Mesenchymal stem cell (in vitro differentiated cells and primary cell): ENCODE results near the gene TBX10.
A peak's percentile ranks its signal among the peaks of the same experiment; 100 is the strongest.
"Not testable (repeated sequence)": the region's sequence is repeated elsewhere in the genome, so short reads cannot be mapped to it uniquely, and the experiment has no call there.

Experiments used
- DNase-seq: peaks from one replicate; pipeline ENCODE4 v3.0.0-alpha.2; 2013
- H2AFZ ChIP-seq: one replicate; pipeline ENCODE4 v1.6.1; 2013; ENCODE audit warnings: low read depth, mild to moderate bottlenecking, control low read depth, inconsistent platforms, low read length, moderate library complexity
- H2AK5ac ChIP-seq: 2 replicates; pipeline ENCODE4 v1.6.1; 2013; ENCODE audit warnings: low read length, moderate library complexity, mild to moderate bottlenecking, inconsistent platforms; ENCODE audit not compliant: severe bottlenecking
- H2BK120ac ChIP-seq: one replicate; pipeline ENCODE4 v1.6.1; 2013; ENCODE audit warnings: low read depth, mild to moderate bottlenecking, inconsistent platforms, low read length, moderate library complexity
- H2BK12ac ChIP-seq, 2 experiments: one replicate each; pipeline ENCODE4 v1.6.1; 2013; ENCODE audit warnings: inconsistent platforms in 2 of 2, low read length in 2 of 2, mild to moderate bottlenecking in 2 of 2, moderate library complexity in 2 of 2, control low read depth in 1 of 2
- H2BK15ac ChIP-seq: one replicate; pipeline ENCODE4 v1.6.1; 2013; ENCODE audit warnings: mild to moderate bottlenecking, low read depth, inconsistent platforms; ENCODE audit not compliant: poor library complexity, severe bottlenecking
- H2BK5ac ChIP-seq: 2 replicates; pipeline ENCODE4 v1.6.1; 2013; ENCODE audit warnings: low read depth, mild to moderate bottlenecking, low read length, control low read depth, inconsistent platforms; ENCODE audit not compliant: poor library complexity, severe bottlenecking
- H3K14ac ChIP-seq, 2 experiments: one replicate each; pipeline ENCODE4 v1.6.1; 2013; ENCODE audit warnings: inconsistent platforms in 2 of 2, low read length in 2 of 2, control low read depth in 1 of 2, mild to moderate bottlenecking in 1 of 2, moderate library complexity in 1 of 2
- H3K18ac ChIP-seq, 2 experiments: one replicate each; pipeline ENCODE4 v1.6.1; 2013; ENCODE audit warnings: inconsistent platforms in 2 of 2, low read length in 2 of 2, control low read depth in 1 of 2, low read depth in 1 of 2, mild to moderate bottlenecking in 1 of 2
- H3K23ac ChIP-seq, 2 experiments: one replicate each; pipeline ENCODE4 v1.6.1; 2013; ENCODE audit warnings: inconsistent platforms in 2 of 2, low read length in 2 of 2, mild to moderate bottlenecking in 2 of 2, moderate library complexity in 2 of 2, control low read depth in 1 of 2
- H3K27ac ChIP-seq: 2 replicates; pipeline ENCODE4 v1.5.1; 2013; ENCODE audit warnings: mild to moderate bottlenecking, moderate library complexity, low read length, control low read depth, inconsistent platforms; ENCODE audit not compliant: poor library complexity, severe bottlenecking
- H3K27me3 ChIP-seq, 2 experiments: 2 replicates each; pipeline versions ENCODE4 v1.6.1 to v1.7.0; 2013; ENCODE audit warnings: low read length in 2 of 2, mild to moderate bottlenecking in 2 of 2, moderate library complexity in 2 of 2, control low read depth in 1 of 2, inconsistent platforms in 1 of 2; ENCODE audit not compliant: control insufficient read depth in 1 of 2, insufficient read depth in 1 of 2
- H3K36me3 ChIP-seq, 2 experiments: 2 replicates each; pipeline versions ENCODE4 v1.6.1 to v1.7.0; 2013; ENCODE audit warnings: low read length in 2 of 2, control low read depth in 1 of 2, inconsistent platforms in 1 of 2, low read depth in 1 of 2, mild to moderate bottlenecking in 1 of 2; ENCODE audit not compliant: insufficient read depth in 2 of 2, control insufficient read depth in 1 of 2
- H3K4ac ChIP-seq, 2 experiments: one replicate each; pipeline ENCODE4 v1.6.1; 2013; ENCODE audit warnings: inconsistent platforms in 2 of 2, low read length in 2 of 2, mild to moderate bottlenecking in 2 of 2, moderate library complexity in 2 of 2, control low read depth in 1 of 2, low read depth in 1 of 2
- H3K4me1 ChIP-seq: 2 replicates; pipeline ENCODE4 v1.6.1; 2013; ENCODE audit warnings: low read depth, low read length, control low read depth; ENCODE audit not compliant: control insufficient read depth, insufficient read depth
- H3K4me2 ChIP-seq: 2 replicates; pipeline ENCODE4 v1.6.1; 2013; ENCODE audit warnings: low read length, mild to moderate bottlenecking, inconsistent platforms; ENCODE audit not compliant: poor library complexity, severe bottlenecking
- H3K4me3 ChIP-seq, 2 experiments: 2 replicates each; pipeline versions ENCODE4 v1.5.1 to v1.7.0; 2013; ENCODE audit warnings: low read length in 2 of 2, mild to moderate bottlenecking in 2 of 2, control low read depth in 1 of 2, low read depth in 1 of 2; ENCODE audit not compliant: insufficient read depth in 1 of 2
- H3K79me1 ChIP-seq: replicated peaks from 2 replicates; pipeline ENCODE4 v1.6.1; 2013; ENCODE audit warnings: mild to moderate bottlenecking, control low read depth, low read length, inconsistent platforms; ENCODE audit not compliant: poor library complexity, severe bottlenecking
- H3K9ac ChIP-seq: 2 replicates; pipeline ENCODE4 v1.7.0; 2013; ENCODE audit warnings: mild to moderate bottlenecking, low read length, moderate library complexity
- H3K9me3 ChIP-seq: 2 replicates; pipeline ENCODE4 v1.7.0; 2013; ENCODE audit warnings: mild to moderate bottlenecking, low read length; ENCODE audit not compliant: control insufficient read depth
- H4K8ac ChIP-seq: one replicate; pipeline ENCODE4 v1.6.1; 2013; ENCODE audit warnings: inconsistent platforms, mild to moderate bottlenecking, low read length, moderate library complexity
- H4K91ac ChIP-seq: one replicate; pipeline ENCODE4 v1.6.1; 2013; ENCODE audit warnings: mild to moderate bottlenecking, low read length, inconsistent platforms
- WGBS: methylation state at CpG from one replicate; pipeline ENCODE4 v1.1.7; 2013; ENCODE audit warnings: mixed read lengths; 5-methylcytosine and 5-hydroxymethylcytosine counted together

TBX10 gene

DNA sequence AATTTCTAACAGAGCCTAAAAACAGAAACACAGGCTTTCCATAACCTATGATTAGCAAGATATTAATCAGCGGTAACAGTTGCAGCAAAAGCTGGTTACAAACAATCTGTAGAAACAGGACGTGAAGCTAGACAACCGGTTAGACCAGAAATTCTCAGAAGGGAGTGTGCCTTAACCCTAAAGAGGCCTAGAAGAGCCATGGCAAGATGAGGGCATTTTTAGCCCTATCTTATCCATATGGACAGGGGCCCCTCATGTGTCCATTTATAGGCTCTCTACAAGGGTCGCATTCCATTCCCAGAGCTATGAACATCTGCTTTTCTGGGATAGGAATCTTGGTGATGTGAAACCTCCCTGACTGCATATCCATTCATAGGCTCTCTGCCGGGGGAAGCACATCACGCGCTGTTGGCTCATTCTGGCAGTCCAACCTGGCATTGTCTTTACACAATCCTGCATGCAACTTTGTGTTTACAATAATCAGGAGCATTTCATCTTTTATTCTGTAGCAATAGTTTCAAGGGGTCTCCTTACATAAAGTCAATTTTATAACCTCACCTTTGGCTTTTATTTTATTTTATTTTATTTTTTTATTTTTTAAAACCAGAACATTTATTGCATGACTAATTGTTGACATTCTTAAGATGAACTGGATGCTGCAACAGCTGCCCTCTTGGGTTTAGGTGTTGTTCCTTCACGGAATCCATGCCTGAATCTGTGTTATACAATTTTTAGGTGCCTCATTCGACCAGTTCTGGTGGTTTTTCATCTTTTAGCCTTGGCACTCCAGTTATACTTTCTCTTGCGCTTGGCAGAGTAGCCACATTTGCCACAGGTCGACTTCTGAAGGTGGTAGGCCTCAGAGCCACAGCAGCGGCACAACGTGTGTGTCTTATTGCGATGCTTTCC lies 42.8 kb upstream of the TBX10 start:
- H3K4me1 ChIP-seq, H2BK5ac ChIP-seq, H3K27ac ChIP-seq, H3K23ac ChIP-seq, H3K9me3 ChIP-seq, H3K14ac ChIP-seq, H2BK15ac ChIP-seq, H4K8ac ChIP-seq, H4K91ac ChIP-seq, DNase-seq, H2BK120ac ChIP-seq, H2AFZ ChIP-seq, H3K18ac ChIP-seq, H3K36me3 ChIP-seq, H3K4me3 ChIP-seq, H2BK12ac ChIP-seq, H2AK5ac ChIP-seq, H3K4ac ChIP-seq, H3K4me2 ChIP-seq, H3K79me1 ChIP-seq: not testable (repeated sequence)
- Histone ChIP-seq H3K27me3 (peaks cover 12 to 13% of the 10 kb centered on the region in 2 experiments), H3K9ac (peak overlapping the region; percentile 43)
- WGBS: 76% methylated on average over 11 of the region's 14 CpGs

DNA sequence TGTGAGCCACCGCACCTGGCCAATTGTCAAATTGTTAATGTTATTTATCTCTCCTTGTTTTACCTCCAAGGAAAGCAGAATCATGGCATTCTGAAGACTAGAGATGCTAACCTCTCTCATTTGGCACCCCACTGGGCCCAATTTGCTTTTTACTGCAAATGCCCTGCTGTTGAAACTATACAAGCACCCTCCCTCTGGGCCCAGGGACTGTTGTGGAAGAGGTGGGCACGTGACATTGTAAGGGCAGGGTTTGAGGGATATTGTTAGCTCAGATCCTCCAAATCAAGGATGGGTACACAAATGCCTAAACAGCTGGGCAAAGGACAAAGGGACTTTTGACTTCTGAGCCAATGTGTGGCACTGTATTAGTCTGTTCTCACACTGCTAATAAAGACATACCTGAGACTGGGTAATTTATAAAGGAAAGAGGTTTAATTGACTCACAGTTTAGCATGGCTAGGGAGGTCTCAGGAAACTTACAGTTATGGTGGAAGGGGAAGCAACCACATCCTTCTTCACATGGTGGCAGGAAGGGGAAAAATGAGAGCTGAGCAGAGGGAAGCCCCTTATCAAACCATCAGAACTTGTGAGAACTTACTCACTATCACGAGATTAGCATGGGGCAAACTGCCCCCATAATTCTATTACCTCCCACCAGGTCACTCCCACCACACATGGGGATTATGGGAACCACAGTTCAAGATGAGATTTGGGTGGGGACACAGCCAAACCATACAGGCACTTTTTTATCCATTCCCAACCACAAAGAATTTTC lies 41.3 kb upstream of the TBX10 start:
- Histone ChIP-seq H3K4me3 (no peak overlapping the region), H3K4me1 (no peaks in the 10 kb centered on the region), H2BK15ac (no peak overlapping the region), H2BK12ac (no peak overlapping the region), H4K91ac (no peak overlapping the region), H2AK5ac (no peak overlapping the region), H2BK120ac (no peak overlapping the region), H2AFZ (no peak overlapping the region), H3K27ac (no peak overlapping the region), H3K23ac (no peak overlapping the region), H3K27me3 (peaks cover 9 to 11% of the 10 kb centered on the region in 2 experiments), H3K18ac (no peak overlapping the region), H4K8ac (no peak overlapping the region), H3K36me3 (no peaks in the 10 kb centered on the region), H3K4ac (no peak overlapping the region), H3K14ac (no peak overlapping the region), H3K4me2 (no peak overlapping the region), H3K9me3 (peaks cover 2% of the 10 kb centered on the region), H3K9ac (no peak overlapping the region), H3K79me1 (no peaks in the 10 kb centered on the region), H2BK5ac (no peak overlapping the region)
- no peak for DNase-seq
- 57% methylated on average over 3 of the region's 3 CpGs for WGBS

DNA sequence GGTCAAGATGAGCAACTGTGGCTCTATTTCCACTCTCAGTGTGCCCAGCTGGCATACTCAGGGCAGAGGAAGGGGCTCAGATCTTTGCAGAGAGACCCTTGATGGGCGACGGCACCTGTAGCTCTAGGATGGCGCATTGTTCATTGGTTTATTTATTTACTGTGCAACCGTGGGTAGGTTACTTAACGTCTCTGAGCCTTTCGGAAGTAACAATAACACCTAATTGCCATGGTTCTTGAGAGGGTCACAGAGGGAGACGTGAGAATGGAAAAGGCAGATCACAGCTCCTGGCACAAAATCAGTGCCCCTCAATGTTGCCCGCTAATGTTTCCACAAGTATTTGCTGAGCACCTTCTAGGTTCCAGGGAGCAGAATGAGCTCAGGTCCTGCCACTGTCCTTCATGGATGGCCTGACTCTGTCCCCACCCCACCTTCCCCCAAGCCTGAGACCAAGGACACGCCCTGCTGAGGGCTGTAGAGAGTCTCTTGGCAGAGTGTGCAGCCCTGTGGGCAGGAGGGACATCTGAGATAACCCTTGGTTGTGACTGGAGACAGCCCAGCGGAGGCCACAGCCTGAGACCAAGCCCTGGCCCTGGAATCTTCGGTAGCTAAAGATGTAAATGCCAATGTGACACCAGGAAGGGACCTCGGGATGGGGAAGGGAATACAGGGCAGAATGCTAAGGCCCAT lies 35.6 kb upstream of the TBX10 start:
- no peak overlapping the region for H3K9ac ChIP-seq
- WGBS: 86% methylated on average over 12 of the region's 12 CpGs

More for the DNA sequence above, 35.6 kb upstream of the TBX10 start:
- Histone ChIP-seq H2BK12ac (no peak overlapping the region), H2BK15ac (no peak overlapping the region), H3K4ac (no peak overlapping the region), H3K23ac (no peak overlapping the region), H2BK5ac (no peak overlapping the region), H3K9me3 (peaks cover 8% of the 10 kb centered on the region), H3K27me3 (peaks cover 20 to 44% of the 10 kb centered on the region in 2 experiments), H3K14ac (no peak overlapping the region), H4K8ac (no peak overlapping the region), H3K18ac (no peak overlapping the region), H3K27ac (no peak overlapping the region), H2AFZ (no peak overlapping the region), H2AK5ac (no peak overlapping the region), H3K4me3 (no peak overlapping the region), H3K4me1 (peaks cover 1% of the 10 kb centered on the region), H3K4me2 (no peak overlapping the region), H4K91ac (no peak overlapping the region), H3K36me3 (no peaks in the 10 kb centered on the region), H2BK120ac (no peak overlapping the region), H3K79me1 (no peaks in the 10 kb centered on the region)
- no peak for DNase-seq
